ENCODE data around the gene C16orf89.

Gene C16orf89

DNA sequence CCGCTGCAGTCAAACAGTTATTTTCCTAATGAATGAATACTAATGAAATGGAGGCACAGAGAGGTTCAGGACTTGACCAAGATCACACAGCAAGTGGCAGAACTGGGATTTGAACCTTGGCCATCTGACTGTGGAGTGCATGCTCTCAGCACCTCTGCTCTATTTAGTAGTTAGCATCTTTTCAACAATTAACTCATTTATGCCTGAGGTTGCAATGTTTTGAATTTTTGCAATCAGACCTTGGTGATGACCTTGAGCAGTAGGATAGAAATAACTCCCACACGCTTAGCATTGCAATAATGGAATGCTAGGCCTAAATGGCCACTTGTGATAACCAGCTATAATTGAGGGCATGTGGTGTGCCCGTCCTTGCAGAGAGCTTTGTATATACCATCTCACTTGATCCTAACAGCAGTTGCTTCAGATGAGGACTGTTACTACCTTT, 63.0 kb downstream of the C16orf89 start:
- no peak for DNase-seq

GRCh38 chr16:5001986-5002385, 63.8 kb downstream of the C16orf89 start:
- no peak for DNase-seq

- DNase-seq, result no peak
These were observed 64.2 kb downstream of the C16orf89 start for GRCh38 chr16:5001571-5001970.

GRCh38 chr16:5000573-5001001, 65.2 kb downstream of the C16orf89 start:
- no peak for DNase-seq

GRCh38 chr16:4994719-4995434, 70.9 kb downstream of the C16orf89 start:
- no peak for DNase-seq
